Right cardiac atrium (tissue), 5 donors: ENCODE results near the gene CTNNA3. TPM values are rescaled to one million over a fixed set of nuclear protein-coding genes. Genes with fewer than 3 reads are reported as not detected.
A peak's percentile ranks its signal among the peaks of the same experiment; 100 is the strongest.

Experiments used
- ATAC-seq, 2 donors: fragments of 200-7000 bp; cut with Tn5 transposase; one replicate each; pipeline versions ENCODE4 v1.8.0 to v1.9.1; 2020; ENCODE audit warnings: moderate library complexity in 2 of 2, mild to moderate bottlenecking in 1 of 2
- DNase-seq, 3 donors: peaks; one replicate each; pipeline ENCODE4 v3.0.0-alpha.2; 2020
- H3K27ac ChIP-seq: one replicate; pipeline ENCODE4 v1.5.1; 2013; ENCODE audit warnings: mild to moderate bottlenecking, low read length, control low read depth, moderate library complexity
- H3K27me3 ChIP-seq: one replicate; pipeline ENCODE4 v1.6.1; 2013; ENCODE audit not compliant: control insufficient read depth, insufficient read depth
- H3K4me1 ChIP-seq: one replicate; pipeline ENCODE4 v1.6.1; 2013; ENCODE audit warnings: low read length; ENCODE audit not compliant: control insufficient read depth, insufficient read depth
- H3K4me3 ChIP-seq: one replicate; pipeline ENCODE4 v1.5.1; 2013; ENCODE audit warnings: low read length, control low read depth
- H3K9me3 ChIP-seq: one replicate; pipeline ENCODE4 v1.6.1; 2013; ENCODE audit warnings: low read length; ENCODE audit not compliant: control insufficient read depth
- WGBS: extraction: QIAGEN DNeasy Blood & Tissue Kit; methylation state at CpG from one replicate; pipeline ENCODE4 v1.1.7; 2013; 5-methylcytosine and 5-hydroxymethylcytosine counted together
- intact Hi-C, 4 donors: fragments of 100-400 bp; cut with DNase I; formaldehyde crosslinking; loops; one replicate each; pipeline versions ENCODE4 v1.11.0 to v1.14.0; 2022 to 2023
- polyA plus RNA-seq: library from polyadenylated mRNA; stranded (reverse); fragments of 200-250 nt; gene quantifications from one replicate; pipeline ENCODE4 v1.2.3, GENCODE V29; 2013
- total RNA-seq, 4 donors: library from RNA; stranded (reverse); fragmentation: NEBNext Ultra II Directional; extraction: Animal tissue kit (Norgen Biotek cat#: 25700); gene quantifications; one replicate each; pipeline ENCODE4 v1.2.1, GENCODE V29; 2021
- donor health status: healthy with polysubstance abuse.
- donor health status: DM: no; HTN: yes; CAD: no.
- donor health status: DM: no; HTN: no; CAD: no.
- donor health status: DM: no; HTN: yes; CAD: no; lungs with severe emphysema.
- donor health status: DM: yes; HTN: yes; CAD: no.

CTNNA3 gene
- total and polyA plus RNA-seq, 5 donors: 4.5 to 81.7 (median 67.7) TPM

- no peak overlapping the region for H3K27ac ChIP-seq
- 91% methylated on average over 1 of the region's 1 CpG for WGBS
- ATAC-seq (no peak), DNase-seq (no peak)
- no peak overlapping the region for H3K4me3 ChIP-seq
- no peaks in the 10 kb centered on the region for H3K9me3 ChIP-seq
- H3K4me1 ChIP-seq: no peaks in the 10 kb centered on the region
- no peaks in the 10 kb centered on the region for H3K27me3 ChIP-seq
- intact Hi-C loops: no loop called here
These were observed 1015.1 kb downstream of the CTNNA3 start for GRCh38 chr10:66680886-66681285.

- Histone ChIP-seq H3K27ac (no peak overlapping the region), H3K4me3 (no peak overlapping the region)
- WGBS: 88% methylated on average over 3 of the region's 3 CpGs
These were observed 1017.5 kb downstream of the CTNNA3 start for GRCh38 chr10:66678521-66678920.

GRCh38 chr10:66673071-66673470, 1022.9 kb downstream of the CTNNA3 start:
- Histone ChIP-seq H3K4me1 (no peaks in the 10 kb centered on the region), H3K27me3 (no peaks in the 10 kb centered on the region), H3K27ac (no peak overlapping the region), H3K9me3 (no peaks in the 10 kb centered on the region), H3K4me3 (no peak overlapping the region)
- WGBS: 83% methylated on average over 2 of the region's 2 CpGs
- DNase-seq (no peak), ATAC-seq (no peak)
- intact Hi-C loops: no loop called here

More at GRCh38 chr10:66678521-66678920, 1017.5 kb downstream of the CTNNA3 start:
- Histone ChIP-seq H3K27me3 (no peaks in the 10 kb centered on the region), H3K9me3 (no peaks in the 10 kb centered on the region), H3K4me1 (no peaks in the 10 kb centered on the region)
- intact Hi-C loops: no loop called here
- ATAC-seq (no peak), DNase-seq (no peak)

- no peaks in the 10 kb centered on the region for H3K27me3 ChIP-seq
- H3K27ac ChIP-seq: no peak overlapping the region
- ATAC-seq (no peak), DNase-seq (no peak)
- WGBS: 61% methylated on average over 1 of the region's 1 CpG
- intact Hi-C loops: no loop called here
- no peaks in the 10 kb centered on the region for H3K9me3 ChIP-seq
- no peaks in the 10 kb centered on the region for H3K4me1 ChIP-seq
- H3K4me3 ChIP-seq: no peak overlapping the region
These were observed 1024.4 kb downstream of the CTNNA3 start for GRCh38 chr10:66671562-66671961.

- intact Hi-C loops: no loop called here
- no peak for DNase-seq
- 85% methylated on average over 1 of the region's 1 CpG for WGBS
- H3K27me3 ChIP-seq: no peaks in the 10 kb centered on the region
- H3K4me3 ChIP-seq: no peak overlapping the region
- no peaks in the 10 kb centered on the region for H3K4me1 ChIP-seq
- H3K27ac ChIP-seq: no peak overlapping the region
- no peak for ATAC-seq
- H3K9me3 ChIP-seq: no peaks in the 10 kb centered on the region
These were observed 1024.9 kb downstream of the CTNNA3 start for GRCh38 chr10:66671064-66671463.

GRCh38 chr10:66656499-66656898, 1039.5 kb downstream of the CTNNA3 start:
- ATAC-seq (no peak), DNase-seq (no peak)
- no peaks in the 10 kb centered on the region for H3K4me1 ChIP-seq
- H3K9me3 ChIP-seq: no peaks in the 10 kb centered on the region
- no peaks in the 10 kb centered on the region for H3K27me3 ChIP-seq
- no peak overlapping the region for H3K27ac ChIP-seq
- no peak overlapping the region for H3K4me3 ChIP-seq
- intact Hi-C loops: no loop called here

- Histone ChIP-seq H3K27me3 (no peaks in the 10 kb centered on the region), H3K27ac (no peak overlapping the region), H3K9me3 (no peaks in the 10 kb centered on the region), H3K4me1 (no peaks in the 10 kb centered on the region), H3K4me3 (no peak overlapping the region)
- intact Hi-C loops: no loop called here
- ATAC-seq (no peak), DNase-seq (no peak)
- WGBS: 69% methylated on average over 1 of the region's 1 CpG
These were observed 1041.1 kb downstream of the CTNNA3 start for GRCh38 chr10:66654861-66655260.

- no peaks in the 10 kb centered on the region for H3K4me1 ChIP-seq
- ATAC-seq (peak in 1 of 2 donors; percentile 23), DNase-seq (peak in 1 of 3 donors; percentile 13)
- H3K9me3 ChIP-seq: no peaks in the 10 kb centered on the region
- H3K27ac ChIP-seq: no peak overlapping the region
- intact Hi-C loops: no loop called here
- 98% methylated on average over 30 of the region's 30 CpGs for WGBS
- H3K4me3 ChIP-seq: no peak overlapping the region
- H3K27me3 ChIP-seq: no peaks in the 10 kb centered on the region
These were observed 1044.5 kb downstream of the CTNNA3 start for GRCh38 chr10:66651308-66652082.

- Histone ChIP-seq H3K27me3 (no peaks in the 10 kb centered on the region), H3K9me3 (no peaks in the 10 kb centered on the region), H3K27ac (no peak overlapping the region), H3K4me1 (no peaks in the 10 kb centered on the region), H3K4me3 (no peak overlapping the region)
- DNase-seq (peak in 1 of 3 donors; percentile 36), ATAC-seq (no peak)
- intact Hi-C loops: no loop called here
- WGBS: 77% methylated on average over 3 of the region's 3 CpGs
These were observed 1046.4 kb downstream of the CTNNA3 start for GRCh38 chr10:66649626-66650025.

- H3K27ac ChIP-seq: no peak overlapping the region
- ATAC-seq: no peak
These were observed 1053.8 kb downstream of the CTNNA3 start for GRCh38 chr10:66642217-66642616.

GRCh38 chr10:66639371-66639770, 1056.6 kb downstream of the CTNNA3 start:
- DNase-seq (no peak), ATAC-seq (no peak)
- no peaks in the 10 kb centered on the region for H3K9me3 ChIP-seq
- H3K4me3 ChIP-seq: no peak overlapping the region
- no peak overlapping the region for H3K27ac ChIP-seq
- intact Hi-C loops: no loop called here
- H3K27me3 ChIP-seq: no peaks in the 10 kb centered on the region
- no peaks in the 10 kb centered on the region for H3K4me1 ChIP-seq
- 98% methylated on average over 1 of the region's 1 CpG for WGBS

More at GRCh38 chr10:66642217-66642616, 1053.8 kb downstream of the CTNNA3 start:
- intact Hi-C loops: no loop called here
- no peaks in the 10 kb centered on the region for H3K4me1 ChIP-seq
- WGBS: 86% methylated on average over 1 of the region's 1 CpG
- H3K4me3 ChIP-seq: no peak overlapping the region
- no peaks in the 10 kb centered on the region for H3K9me3 ChIP-seq
- H3K27me3 ChIP-seq: no peaks in the 10 kb centered on the region
- DNase-seq: no peak
